Measurements from ENCODE around the gene CD151. TPM values are rescaled to one million over a fixed set of nuclear protein-coding genes. Genes with fewer than 3 reads are reported as not detected.

CD151 gene
- total and polyA plus RNA-seq, 4 donors = 31.6 to 264 (median 124) TPM

GRCh38 chr11:864898-865297, 32.1 kb downstream of the CD151 start (continued):
- TF ChIP-seq REST (IDR thresholded peaks at IDR 0.05) (no peak), EGR1 (IDR thresholded peaks at IDR 0.05; ENCODE audit: low read depth in 2 of 2) (no peak), HNF4A (conservative IDR thresholded peaks at IDR 0.05) (no peak), NR2F2 (IDR thresholded peaks at IDR 0.05) (no peak), HNF4G (IDR thresholded peaks at IDR 0.05) (no peak), SP1 (IDR thresholded peaks at IDR 0.05) (no peak), RXRA (IDR thresholded peaks at IDR 0.05) (no peak), YY1 (IDR thresholded peaks at IDR 0.05) (no peak)

- WGBS = 84% methylated on average over 41 of the region's 41 CpGs
- TF ChIP-seq RXRA (IDR thresholded peaks at IDR 0.05) = no peak
- TF ChIP-seq YY1 (IDR thresholded peaks at IDR 0.05) = no peak
- TF ChIP-seq HNF4A (conservative IDR thresholded peaks at IDR 0.05) = no peak
- TF ChIP-seq, protein P1, sequence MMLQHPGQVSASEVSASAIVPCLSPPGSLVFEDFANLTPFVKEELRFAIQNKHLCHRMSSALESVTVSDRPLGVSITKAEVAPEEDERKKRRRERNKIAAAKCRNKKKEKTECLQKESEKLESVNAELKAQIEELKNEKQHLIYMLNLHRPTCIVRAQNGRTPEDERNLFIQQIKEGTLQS (IDR thresholded peaks at IDR 0.05) = no peak
- TF ChIP-seq, protein P2, sequence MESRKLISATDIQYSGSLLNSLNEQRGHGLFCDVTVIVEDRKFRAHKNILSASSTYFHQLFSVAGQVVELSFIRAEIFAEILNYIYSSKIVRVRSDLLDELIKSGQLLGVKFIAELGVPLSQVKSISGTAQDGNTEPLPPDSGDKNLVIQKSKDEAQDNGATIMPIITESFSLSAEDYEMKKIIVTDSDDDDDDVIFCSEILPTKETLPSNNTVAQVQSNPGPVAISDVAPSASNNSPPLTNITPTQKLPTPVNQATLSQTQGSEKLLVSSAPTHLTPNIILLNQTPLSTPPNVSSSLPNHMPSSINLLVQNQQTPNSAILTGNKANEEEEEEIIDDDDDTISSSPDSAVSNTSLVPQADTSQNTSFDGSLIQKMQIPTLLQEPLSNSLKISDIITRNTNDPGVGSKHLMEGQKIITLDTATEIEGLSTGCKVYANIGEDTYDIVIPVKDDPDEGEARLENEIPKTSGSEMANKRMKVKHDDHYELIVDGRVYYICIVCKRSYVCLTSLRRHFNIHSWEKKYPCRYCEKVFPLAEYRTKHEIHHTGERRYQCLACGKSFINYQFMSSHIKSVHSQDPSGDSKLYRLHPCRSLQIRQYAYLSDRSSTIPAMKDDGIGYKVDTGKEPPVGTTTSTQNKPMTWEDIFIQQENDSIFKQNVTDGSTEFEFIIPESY (IDR thresholded peaks at IDR 0.05) = no peak
- no peak for TF ChIP-seq FOXA1 (IDR thresholded peaks at IDR 0.05)
- no peak for TF ChIP-seq TAF1 (conservative IDR thresholded peaks at IDR 0.05)
- no peak for TF ChIP-seq EGR1 (IDR thresholded peaks at IDR 0.05; ENCODE audit: low read depth in 2 of 2)
- no peak for TF ChIP-seq JUND (IDR thresholded peaks at IDR 0.05)
- no peak for TF ChIP-seq NR2F2 (IDR thresholded peaks at IDR 0.05)
- no peak for TF ChIP-seq GABPA (IDR thresholded peaks at IDR 0.05 in 1 of 2, conservative IDR thresholded peaks at IDR 0.05 in 1 of 2)
- no peak for TF ChIP-seq FOXA2 (IDR thresholded peaks at IDR 0.05)
- Histone ChIP-seq H3K4me3 (ENCODE audit: low read depth in 1 of 3, low read length in 3 of 3) (no peak overlapping the region), H3K36me3 (ENCODE audit: control insufficient read depth in 4 of 4, insufficient read depth in 3 of 4, low read depth in 1 of 4, low read length in 3 of 4) (peaks cover 0 to 9% (median under 1%) of the 10 kb centered on the region in 4 donors), H3K9me3 (ENCODE audit: control insufficient read depth in 4 of 4, low read length in 3 of 4) (no peaks in the 10 kb centered on the region), H3K27ac (ENCODE audit: low read depth in 1 of 2, low read length in 2 of 2) (no peak overlapping the region), H3K9ac (ENCODE audit: low read depth in 1 of 2, low read length in 2 of 2) (no peak overlapping the region), H3K4me1 (ENCODE audit: control insufficient read depth in 4 of 4, insufficient read depth in 4 of 4, low read length in 3 of 4) (no peaks in the 10 kb centered on the region), H3K27me3 (ENCODE audit: control insufficient read depth in 4 of 4, insufficient read depth in 4 of 4, low read length in 3 of 4) (no peaks in the 10 kb centered on the region)
- DNase-seq (ENCODE audit: low spot score) = no peak
Measured at GRCh38 chr11:865462-866430, 33.0 kb downstream of the CD151 start.

All from liver (tissue), 9 donors.